Heart right ventricle (tissue), 16 donors: ENCODE measurements around the gene ELL. TPM values are rescaled to one million over a fixed set of nuclear protein-coding genes. Genes with fewer than 3 reads are reported as not detected.

Experiments
- ATAC-seq, 8 donors: fragments of 200-7000 bp; cut with Tn5 transposase; one replicate each; pipeline ENCODE4 v1.9.1; 2020; ENCODE audit warnings: mild to moderate bottlenecking in 8 of 8, moderate library complexity in 8 of 8, moderate number of reproducible peaks in 1 of 8
- DNase-seq, 2 donors: peaks; one replicate each; pipeline ENCODE4 v3.0.0-alpha.2; 2020
- H3K27ac ChIP-seq, 10 donors: fragments of 200-600 bp; sonication (generic) in 2 of 10; one replicate each; pipeline versions ENCODE4 v1.5.0 to v1.8.0; 2020 to 2022; ENCODE audit warnings: mild to moderate bottlenecking in 3 of 10
- H3K27me3 ChIP-seq, 7 donors: fragments of 200-600 bp; one replicate each; pipeline ENCODE4 v1.8.0; 2021 to 2022; ENCODE audit warnings: mild to moderate bottlenecking in 2 of 7
- H3K36me3 ChIP-seq, 9 donors: fragments of 200-600 bp; sonication (generic) in 1 of 9; one replicate each; pipeline versions ENCODE4 v1.5.0 to v1.8.0; 2020 to 2022; ENCODE audit warnings: mild to moderate bottlenecking in 2 of 9
- H3K4me1 ChIP-seq, 9 donors: fragments of 200-600 bp; sonication (generic) in 1 of 9; one replicate each; pipeline versions ENCODE4 v1.5.0 to v1.8.0; 2020 to 2022; ENCODE audit warnings: mild to moderate bottlenecking in 4 of 9
- H3K4me3 ChIP-seq, 10 donors: fragments of 200-600 bp; sonication (generic) in 2 of 10; one replicate each; pipeline versions ENCODE4 v1.5.0 to v1.8.0; 2020 to 2022; ENCODE audit warnings: mild to moderate bottlenecking in 7 of 10, moderate library complexity in 2 of 10
- H3K9me3 ChIP-seq, 11 donors: fragments of 200-600 bp in 10 of 11; sonication (generic) in 2 of 11; one replicate each; pipeline versions ENCODE4 v1.5.0 to v1.8.0; 2013 to 2022; ENCODE audit warnings: mild to moderate bottlenecking in 2 of 11, control low read depth in 1 of 11, moderate library complexity in 1 of 11
- WGBS, 2 donors: extraction: QIAGEN DNeasy Blood & Tissue Kit; methylation state at CpG; one replicate each; pipeline ENCODE4 v1.1.7; 2013; ENCODE audit warnings: inconsistent platforms in 1 of 2; 5-methylcytosine and 5-hydroxymethylcytosine counted together
- intact Hi-C, 10 donors: fragments of 100-400 bp; cut with DNase I; formaldehyde crosslinking; loops; one replicate each; pipeline versions ENCODE4 v1.11.1 to v1.14.2; 2022
- polyA plus RNA-seq, 2 donors: library from polyadenylated mRNA; stranded (reverse); fragments of 200-250 nt; gene quantifications; one replicate each; pipeline ENCODE4 v1.2.3, GENCODE V29; 2013
- total RNA-seq, 10 donors: library from RNA; stranded (reverse); fragmentation: NEBNext Ultra II Directional in 3 of 10; extraction: Animal tissue kit (Norgen Biotek cat#: 25700) in 3 of 10; gene quantifications; one replicate each; pipeline versions ENCODE4 v1.2.1 to v1.2.4, GENCODE V29; 2021 to 2023
- TF ChIP-seq, protein P1 (sequence below), 9 donors: fragments of 200-600 bp; sonication (generic) in 2 of 9; IDR thresholded peaks; one replicate each; pipeline versions ENCODE4 v1.5.0 to v1.8.0; 2021 to 2022; ENCODE audit warnings: antibody characterized with exemption in 9 of 9, mild to moderate bottlenecking in 5 of 9, moderate library complexity in 1 of 9
- donor health status: Arrhythmogenic right ventricular cardiomyopathy.
- donor health status: ischemic (EF 13 %, LVEDD 7.1; RV severe dilation, severe dysfunction).
- donor health status: healthy with polysubstance abuse.
- donor health status: DM: no; HTN: yes; CAD: no.
- donor health status: DM: no; HTN: no; CAD: no.
- donor health status: ischemic (EF 25% LVEDD 6.9; RV normal size, moderate dysfunction).
- donor health status: ischemic (EF 25% LVEDD 5.7; RV mildly dilated, moderate dysfunction).
- donor health status: healthy.
- donor health status: DM: yes; HTN: yes; CAD: no.
- donor health status: Ischemic cardiomyopathy.
- donor health status: ischemic (EF 35%, LVEDD 5.7; RV mildly dilated, moderate dysfunction).
- donor health status: nonischemic (EF 11% LVEDD 7.7; RV severe dilation, severe dysfunction).
- donor health status: DM: yes; HTN: yes; CAD: no.
- donor health status: PGD.
- donor health status: ischemic (EF 29% LVEDD 5.4; RV normal size, mild dysfunction).
- donor health status: nonischemic (EF 23%, LVEDD 6.1; RV moderate dilation, normal function).

Gene ELL
- total and polyA plus RNA-seq, 12 donors, result 4.0 to 13.1 (median 6.8) TPM

DNA sequence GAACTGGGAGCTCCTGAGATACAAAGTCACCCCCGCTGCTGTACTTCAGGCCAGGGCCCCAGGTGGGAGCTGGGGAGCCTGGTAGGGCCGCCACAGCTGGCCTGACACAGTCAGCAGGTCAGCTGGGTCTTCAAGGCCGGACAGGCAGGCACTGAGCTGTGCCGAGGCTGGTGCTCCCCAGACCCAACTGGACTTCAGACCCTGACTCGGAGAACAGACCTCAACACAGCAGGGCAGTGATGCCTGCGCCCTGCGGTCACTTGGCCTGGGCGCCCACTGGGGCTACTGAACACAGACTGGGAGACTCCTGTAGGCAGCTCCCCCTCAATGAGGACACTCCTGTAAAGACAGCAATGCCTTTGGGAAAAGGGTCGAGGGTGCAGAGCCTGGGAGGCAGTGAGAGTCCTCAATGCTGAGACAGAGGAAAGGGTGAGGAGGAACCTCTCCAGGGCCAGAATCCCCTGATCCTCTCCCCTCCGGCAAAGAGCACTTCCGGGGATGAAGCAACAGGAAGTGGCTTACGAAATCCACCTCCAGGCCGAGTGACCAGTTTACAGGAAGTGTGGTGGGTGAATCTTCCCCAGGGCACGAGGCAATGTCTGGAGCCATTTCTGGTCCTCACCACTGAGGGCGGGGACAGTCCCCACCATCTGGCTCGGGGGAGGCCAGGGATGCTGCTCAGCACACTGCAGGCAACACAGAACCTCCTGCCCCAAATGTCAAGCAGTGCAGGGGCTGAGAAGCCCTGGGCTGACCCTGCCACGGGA lies 43.1 kb downstream of the ELL start:
- H3K27ac ChIP-seq, result peak overlapping the region; percentile 19 to 96 (median 81)
- intact Hi-C loops, result loop anchor here in 1 of 10 donors (5.0 kb wide), 1 partner anchor 79 kb away; the partner anchor contains the start of gene KXD1
- H3K4me3 ChIP-seq, result no peak overlapping the region
- H3K27me3 ChIP-seq, result no peaks in the 10 kb centered on the region
- ATAC-seq (peak; percentile 71 to 87 (median 78)), DNase-seq (peak; percentile 71 to 80)
- no peaks in the 10 kb centered on the region for H3K9me3 ChIP-seq
- WGBS, 2 donors, result 58 to 72% methylated on average over 17 of the region's 17 CpGs
- peaks cover 20 to 99% (median 64%) of the 10 kb centered on the region in 9 donors for H3K4me1 ChIP-seq
- TF ChIP-seq, protein P1, sequence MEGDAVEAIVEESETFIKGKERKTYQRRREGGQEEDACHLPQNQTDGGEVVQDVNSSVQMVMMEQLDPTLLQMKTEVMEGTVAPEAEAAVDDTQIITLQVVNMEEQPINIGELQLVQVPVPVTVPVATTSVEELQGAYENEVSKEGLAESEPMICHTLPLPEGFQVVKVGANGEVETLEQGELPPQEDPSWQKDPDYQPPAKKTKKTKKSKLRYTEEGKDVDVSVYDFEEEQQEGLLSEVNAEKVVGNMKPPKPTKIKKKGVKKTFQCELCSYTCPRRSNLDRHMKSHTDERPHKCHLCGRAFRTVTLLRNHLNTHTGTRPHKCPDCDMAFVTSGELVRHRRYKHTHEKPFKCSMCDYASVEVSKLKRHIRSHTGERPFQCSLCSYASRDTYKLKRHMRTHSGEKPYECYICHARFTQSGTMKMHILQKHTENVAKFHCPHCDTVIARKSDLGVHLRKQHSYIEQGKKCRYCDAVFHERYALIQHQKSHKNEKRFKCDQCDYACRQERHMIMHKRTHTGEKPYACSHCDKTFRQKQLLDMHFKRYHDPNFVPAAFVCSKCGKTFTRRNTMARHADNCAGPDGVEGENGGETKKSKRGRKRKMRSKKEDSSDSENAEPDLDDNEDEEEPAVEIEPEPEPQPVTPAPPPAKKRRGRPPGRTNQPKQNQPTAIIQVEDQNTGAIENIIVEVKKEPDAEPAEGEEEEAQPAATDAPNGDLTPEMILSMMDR (IDR thresholded peaks at IDR 0.05), result no peak
- peaks cover 0 to 9% (median 0%) of the 10 kb centered on the region in 9 donors for H3K36me3 ChIP-seq

DNA sequence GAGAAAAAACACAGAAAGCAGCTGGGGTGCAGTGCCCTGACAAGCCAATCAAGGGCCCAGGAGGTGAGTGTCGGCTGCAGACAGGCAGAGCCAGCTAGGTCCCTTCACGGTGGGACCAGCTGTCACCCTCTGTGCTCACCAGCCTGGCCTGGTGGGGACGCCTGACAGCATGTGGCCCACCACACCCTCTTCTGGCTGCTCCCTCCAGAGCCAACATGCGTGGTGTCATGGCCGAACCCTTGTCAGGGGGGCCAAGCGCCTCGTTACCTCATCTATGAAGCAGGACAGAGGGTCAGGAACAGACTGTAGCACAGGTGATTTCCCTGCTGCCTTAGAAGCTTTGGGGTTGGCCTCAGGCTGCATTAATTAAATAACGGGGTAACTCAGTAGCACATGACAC lies 43.9 kb downstream of the ELL start:
- ATAC-seq (no peak), DNase-seq (no peak)
- TF ChIP-seq, protein P1 (IDR thresholded peaks at IDR 0.05), result no peak
- intact Hi-C loops, result loop anchor here in 1 of 10 donors (5.0 kb wide), 1 partner anchor 79 kb away; the partner anchor contains the start of gene KXD1
- Histone ChIP-seq H3K4me3 (no peak overlapping the region), H3K4me1 (peaks cover 20 to 98% (median 65%) of the 10 kb centered on the region in 9 donors), H3K27ac (peak overlapping the region in 8 of 10 donors; percentile 19 to 96 (median 81)), H3K27me3 (no peaks in the 10 kb centered on the region), H3K36me3 (peaks cover 0 to 13% (median 0%) of the 10 kb centered on the region in 9 donors), H3K9me3 (no peaks in the 10 kb centered on the region)
- WGBS, 2 donors, result 80 to 90% methylated on average over 8 of the region's 8 CpGs

DNA sequence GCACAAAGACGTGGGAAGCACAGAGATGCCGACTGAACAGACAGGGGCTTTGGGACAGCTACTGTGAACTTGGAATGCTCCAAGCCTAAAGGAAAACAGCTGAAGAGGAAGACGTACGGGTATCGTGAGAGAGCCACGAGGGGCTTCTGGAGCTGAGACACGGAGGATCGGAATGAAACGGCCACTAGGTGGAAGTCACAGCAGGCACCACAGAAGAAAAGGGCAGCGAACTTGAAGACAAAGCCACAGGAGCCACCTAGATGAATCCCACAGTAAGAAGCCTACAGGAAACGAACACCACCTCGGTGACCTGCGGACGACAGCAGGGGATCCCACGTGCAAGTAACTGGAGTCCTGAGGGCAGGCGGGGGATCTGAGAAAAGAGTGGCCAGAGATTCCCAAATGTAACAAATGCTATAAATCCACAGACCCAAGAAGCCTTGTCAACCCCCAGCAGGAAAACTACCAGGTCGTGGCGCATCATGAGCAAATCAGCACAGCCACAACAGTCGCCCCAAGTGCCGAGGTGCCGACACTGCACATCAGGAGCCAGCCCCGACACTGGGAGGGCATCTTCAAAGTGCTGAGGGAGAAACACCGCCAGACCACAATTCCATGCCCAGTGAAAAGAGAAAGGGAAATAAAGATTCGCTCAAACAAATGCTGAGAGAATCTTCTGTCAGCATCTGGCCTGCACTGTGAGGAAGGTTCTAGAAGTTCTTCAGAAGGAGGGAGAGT lies 44.7 kb downstream of the ELL start:
- intact Hi-C loops, result loop anchor here in 1 of 10 donors (5.0 kb wide), 1 partner anchor 80 kb away; the partner anchor contains the start of gene KXD1
- Histone ChIP-seq H3K27me3 (no peaks in the 10 kb centered on the region), H3K9me3 (no peaks in the 10 kb centered on the region), H3K27ac (peak overlapping the region in 7 of 10 donors; percentile 4 to 96 (median 82)), H3K36me3 (peaks cover 0 to 20% (median 0%) of the 10 kb centered on the region in 9 donors), H3K4me1 (peaks cover 20 to 91% (median 64%) of the 10 kb centered on the region in 9 donors), H3K4me3 (no peak overlapping the region)
- DNase-seq, result no peak
- WGBS, 2 donors, result 77 to 82% methylated on average over 24 of the region's 24 CpGs
- no peak for ATAC-seq
- TF ChIP-seq, protein P1 (IDR thresholded peaks at IDR 0.05), result peak in 3 of 9 donors; percentile 10 to 25 (median 17)

DNA sequence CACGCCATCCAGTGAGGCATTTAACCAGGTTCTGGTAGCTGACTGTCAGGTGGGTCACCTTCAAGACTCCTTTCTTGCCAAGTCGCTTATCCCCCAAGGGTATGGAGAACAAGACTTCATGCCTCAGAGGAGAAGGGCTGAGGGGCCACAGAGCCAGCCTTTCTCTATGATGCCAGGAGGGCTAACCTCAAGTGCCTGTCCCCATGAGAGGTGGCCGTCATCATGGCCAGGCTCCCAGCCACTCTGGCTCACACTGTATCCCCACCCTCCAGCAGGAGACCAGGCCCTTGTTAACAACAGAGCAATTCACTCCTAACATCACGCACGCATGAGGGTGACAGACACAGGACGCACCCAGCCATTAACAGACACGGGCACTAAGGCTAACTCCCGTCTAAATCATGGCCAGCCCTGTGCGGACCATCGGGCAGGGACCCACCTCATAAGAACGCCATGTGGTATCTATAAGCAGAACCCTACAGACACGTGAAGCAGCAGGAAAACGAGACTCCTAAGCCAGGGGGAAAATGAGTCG lies 45.3 kb downstream of the ELL start:
- ATAC-seq, result peak in 1 of 8 donors; percentile 1
- 85 to 87% methylated on average over 14 of the region's 14 CpGs for WGBS, 2 donors
- TF ChIP-seq, protein P1 (IDR thresholded peaks at IDR 0.05), result no peak
- H3K9me3 ChIP-seq, result no peaks in the 10 kb centered on the region
- no peak overlapping the region for H3K4me3 ChIP-seq
- H3K36me3 ChIP-seq, result peaks cover 0 to 27% (median 0%) of the 10 kb centered on the region in 9 donors
- peaks cover 20 to 85% (median 64%) of the 10 kb centered on the region in 9 donors for H3K4me1 ChIP-seq
- H3K27ac ChIP-seq, result peak overlapping the region in 6 of 10 donors; percentile 4 to 96 (median 82)
- intact Hi-C loops, result loop anchor here in 1 of 10 donors (5.0 kb wide), 1 partner anchor 81 kb away; the partner anchor contains the start of gene KXD1
- DNase-seq, result no peak
- H3K27me3 ChIP-seq, result no peaks in the 10 kb centered on the region
